ENCODE data around the gene DZIP3. TPM values are rescaled to one million over a fixed set of nuclear protein-coding genes. Genes with fewer than 3 reads are reported as not detected.

Gene DZIP3
- polyA plus RNA-seq, 3 donors, result 0.92 to 1.2 (median 1.1) TPM

GRCh38 chr3:108713009-108713516 is 123.5 kb downstream of the DZIP3 start:
- H3K27ac Mint-ChIP-seq, result no peak overlapping the region
- WGBS (ENCODE audit: insufficient coverage), result 80% methylated on average over 1 of the region's 5 CpGs
- H3K4me1 Mint-ChIP-seq, result no peaks in the 10 kb centered on the region
- Histone ChIP-seq H4K20me1 (ENCODE audit: insufficient read depth, low read length) (no peaks in the 10 kb centered on the region), H3K27me3 (ENCODE audit: control insufficient read depth in 2 of 2, insufficient read depth in 2 of 2, low read length in 2 of 2) (no peaks in the 10 kb centered on the region), H3K79me2 (ENCODE audit: insufficient read depth, low read length) (no peaks in the 10 kb centered on the region), H3K9ac (ENCODE audit: insufficient read depth, low read length, poor library complexity, severe bottlenecking) (no peak overlapping the region), H3K36me3 (replicated peaks in 1 of 2; ENCODE audit: control insufficient read depth in 1 of 2, insufficient read depth in 2 of 2, low read length in 2 of 2) (no peaks in the 10 kb centered on the region), H3K4me1 (ENCODE audit: control insufficient read depth in 1 of 2, insufficient read depth in 2 of 2, low read length in 2 of 2) (no peaks in the 10 kb centered on the region), H3K4me3 (replicated peaks in 1 of 3; ENCODE audit: low read depth in 2 of 3, low read length in 3 of 3) (no peak overlapping the region), H2AFZ (ENCODE audit: insufficient read depth, low read depth, low read length, poor library complexity, severe bottlenecking) (no peak overlapping the region), H3K4me2 (replicated peaks; ENCODE audit: extremely low read depth, low read length, poor library complexity, severe bottlenecking) (no peak overlapping the region), H3K9me3 (replicated peaks in 1 of 2; ENCODE audit: control insufficient read depth in 1 of 2, insufficient read depth in 1 of 2, low read length in 2 of 2) (no peaks in the 10 kb centered on the region), H3K27ac (ENCODE audit: low read depth in 1 of 2, low read length in 2 of 2) (no peak overlapping the region)
- DNase-seq, result no peak
- H3K4me3 Mint-ChIP-seq, result no peak overlapping the region
- no peaks in the 10 kb centered on the region for H3K36me3 Mint-ChIP-seq
- intact Hi-C loops (cut with micrococcal nuclease), result no loop called here
- TF ChIP-seq CTCF (IDR thresholded peaks at IDR 0.05), result no peak
- H3K27me3 Mint-ChIP-seq (ENCODE audit: low read depth in 3 of 3), result peaks cover 0 to 7% (median 1%) of the 10 kb centered on the region in 3 donors
- H3K9me3 Mint-ChIP-seq, result peaks cover 0 to 3% (median 0%) of the 10 kb centered on the region in 7 donors

- no peaks in the 10 kb centered on the region for H3K4me1 Mint-ChIP-seq
Observed at GRCh38 chr3:108713816-108714215, 124.3 kb downstream of the DZIP3 start.

More at GRCh38 chr3:108713816-108714215, 124.3 kb downstream of the DZIP3 start:
- Histone ChIP-seq H3K4me3 (replicated peaks in 1 of 3; ENCODE audit: low read depth in 2 of 3, low read length in 3 of 3) (no peak overlapping the region), H3K27ac (ENCODE audit: low read depth in 1 of 2, low read length in 2 of 2) (no peak overlapping the region), H3K4me1 (ENCODE audit: control insufficient read depth in 1 of 2, insufficient read depth in 2 of 2, low read length in 2 of 2) (no peaks in the 10 kb centered on the region), H3K36me3 (replicated peaks in 1 of 2; ENCODE audit: control insufficient read depth in 1 of 2, insufficient read depth in 2 of 2, low read length in 2 of 2) (no peaks in the 10 kb centered on the region), H4K20me1 (ENCODE audit: insufficient read depth, low read length) (no peaks in the 10 kb centered on the region), H3K79me2 (ENCODE audit: insufficient read depth, low read length) (no peaks in the 10 kb centered on the region), H2AFZ (ENCODE audit: insufficient read depth, low read depth, low read length, poor library complexity, severe bottlenecking) (no peak overlapping the region), H3K9ac (ENCODE audit: insufficient read depth, low read length, poor library complexity, severe bottlenecking) (no peak overlapping the region), H3K27me3 (ENCODE audit: control insufficient read depth in 2 of 2, insufficient read depth in 2 of 2, low read length in 2 of 2) (no peaks in the 10 kb centered on the region), H3K9me3 (replicated peaks in 1 of 2; ENCODE audit: control insufficient read depth in 1 of 2, insufficient read depth in 1 of 2, low read length in 2 of 2) (no peaks in the 10 kb centered on the region), H3K4me2 (replicated peaks; ENCODE audit: extremely low read depth, low read length, poor library complexity, severe bottlenecking) (no peak overlapping the region)
- peaks cover 0 to 8% (median 0%) of the 10 kb centered on the region in 3 donors for H3K27me3 Mint-ChIP-seq (ENCODE audit: low read depth in 3 of 3)
- no peak for TF ChIP-seq CTCF (IDR thresholded peaks at IDR 0.05)
- H3K4me3 Mint-ChIP-seq, result no peak overlapping the region
- H3K9me3 Mint-ChIP-seq, result peaks cover 0 to 3% (median 0%) of the 10 kb centered on the region in 7 donors
- no peak for DNase-seq
- H3K36me3 Mint-ChIP-seq, result no peaks in the 10 kb centered on the region
- 20% methylated on average over 3 of the region's 3 CpGs for WGBS (ENCODE audit: insufficient coverage)
- no peak overlapping the region for H3K27ac Mint-ChIP-seq
- intact Hi-C loops (cut with micrococcal nuclease), result no loop called here

Measured in CD14-positive monocyte (primary cell).